ENCODE results near the gene GLB1L3.

- TF ChIP-seq, protein P1, sequence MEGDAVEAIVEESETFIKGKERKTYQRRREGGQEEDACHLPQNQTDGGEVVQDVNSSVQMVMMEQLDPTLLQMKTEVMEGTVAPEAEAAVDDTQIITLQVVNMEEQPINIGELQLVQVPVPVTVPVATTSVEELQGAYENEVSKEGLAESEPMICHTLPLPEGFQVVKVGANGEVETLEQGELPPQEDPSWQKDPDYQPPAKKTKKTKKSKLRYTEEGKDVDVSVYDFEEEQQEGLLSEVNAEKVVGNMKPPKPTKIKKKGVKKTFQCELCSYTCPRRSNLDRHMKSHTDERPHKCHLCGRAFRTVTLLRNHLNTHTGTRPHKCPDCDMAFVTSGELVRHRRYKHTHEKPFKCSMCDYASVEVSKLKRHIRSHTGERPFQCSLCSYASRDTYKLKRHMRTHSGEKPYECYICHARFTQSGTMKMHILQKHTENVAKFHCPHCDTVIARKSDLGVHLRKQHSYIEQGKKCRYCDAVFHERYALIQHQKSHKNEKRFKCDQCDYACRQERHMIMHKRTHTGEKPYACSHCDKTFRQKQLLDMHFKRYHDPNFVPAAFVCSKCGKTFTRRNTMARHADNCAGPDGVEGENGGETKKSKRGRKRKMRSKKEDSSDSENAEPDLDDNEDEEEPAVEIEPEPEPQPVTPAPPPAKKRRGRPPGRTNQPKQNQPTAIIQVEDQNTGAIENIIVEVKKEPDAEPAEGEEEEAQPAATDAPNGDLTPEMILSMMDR (conservative IDR thresholded peaks at IDR 0.05; ENCODE audit: low read depth, low read length) = no peak
- TF ChIP-seq NFE2L2 (IDR thresholded peaks at IDR 0.05; ENCODE audit: low read depth, low read length) (no peak), USF2 (IDR thresholded peaks at IDR 0.05; ENCODE audit: low read depth, low read length) (no peak), POLR2A (IDR thresholded peaks at IDR 0.05; ENCODE audit: low read depth, low read length) (no peak), MAFK (IDR thresholded peaks at IDR 0.05; ENCODE audit: low read depth, low read length) (no peak), SMC3 (IDR thresholded peaks at IDR 0.05; ENCODE audit: low read depth, low read length) (no peak), CEBPB (IDR thresholded peaks at IDR 0.05; ENCODE audit: low read depth, low read length) (no peak), RFX5 (IDR thresholded peaks at IDR 0.05; ENCODE audit: low read depth, low read length) (no peak)
These were observed 80.7 kb downstream of the GLB1L3 start for GRCh38 chr11:134356656-134357544.

Data from IMR-90 (cell line).